ENCODE data around the gene SMPD4.
"Not testable (repeated sequence)": the region's sequence is repeated elsewhere in the genome, so short reads cannot be mapped to it uniquely, and the experiment has no call there.

The SMPD4 gene

DNA sequence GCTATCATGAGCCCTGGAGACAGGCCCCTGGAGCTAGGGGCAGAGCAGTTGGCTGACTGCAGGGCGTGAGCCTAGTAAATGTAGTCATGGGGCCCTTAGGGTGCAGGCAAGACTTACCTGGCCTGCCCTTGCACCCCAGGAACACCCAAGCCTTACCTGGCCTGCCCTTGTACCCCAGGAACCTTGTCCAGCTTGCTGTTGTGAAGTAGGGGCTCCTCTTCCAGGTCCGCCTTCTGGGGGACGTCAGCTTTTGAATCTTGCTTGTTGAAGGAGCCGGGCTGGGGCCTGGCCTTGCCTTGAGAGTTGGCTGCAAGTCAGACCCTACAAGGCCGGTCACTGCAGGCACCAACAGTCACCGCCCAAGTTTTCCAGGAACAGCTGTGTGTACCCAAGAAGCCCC, 40.4 kb downstream of the SMPD4 start:
- not testable (repeated sequence) for DNase-seq (ENCODE audit: extremely low read depth, low read depth)

- not testable (repeated sequence) for DNase-seq (ENCODE audit: extremely low read depth, low read depth)
These were observed 40.9 kb downstream of the SMPD4 start for GRCh38 chr2:130140516-130140915.

DNA sequence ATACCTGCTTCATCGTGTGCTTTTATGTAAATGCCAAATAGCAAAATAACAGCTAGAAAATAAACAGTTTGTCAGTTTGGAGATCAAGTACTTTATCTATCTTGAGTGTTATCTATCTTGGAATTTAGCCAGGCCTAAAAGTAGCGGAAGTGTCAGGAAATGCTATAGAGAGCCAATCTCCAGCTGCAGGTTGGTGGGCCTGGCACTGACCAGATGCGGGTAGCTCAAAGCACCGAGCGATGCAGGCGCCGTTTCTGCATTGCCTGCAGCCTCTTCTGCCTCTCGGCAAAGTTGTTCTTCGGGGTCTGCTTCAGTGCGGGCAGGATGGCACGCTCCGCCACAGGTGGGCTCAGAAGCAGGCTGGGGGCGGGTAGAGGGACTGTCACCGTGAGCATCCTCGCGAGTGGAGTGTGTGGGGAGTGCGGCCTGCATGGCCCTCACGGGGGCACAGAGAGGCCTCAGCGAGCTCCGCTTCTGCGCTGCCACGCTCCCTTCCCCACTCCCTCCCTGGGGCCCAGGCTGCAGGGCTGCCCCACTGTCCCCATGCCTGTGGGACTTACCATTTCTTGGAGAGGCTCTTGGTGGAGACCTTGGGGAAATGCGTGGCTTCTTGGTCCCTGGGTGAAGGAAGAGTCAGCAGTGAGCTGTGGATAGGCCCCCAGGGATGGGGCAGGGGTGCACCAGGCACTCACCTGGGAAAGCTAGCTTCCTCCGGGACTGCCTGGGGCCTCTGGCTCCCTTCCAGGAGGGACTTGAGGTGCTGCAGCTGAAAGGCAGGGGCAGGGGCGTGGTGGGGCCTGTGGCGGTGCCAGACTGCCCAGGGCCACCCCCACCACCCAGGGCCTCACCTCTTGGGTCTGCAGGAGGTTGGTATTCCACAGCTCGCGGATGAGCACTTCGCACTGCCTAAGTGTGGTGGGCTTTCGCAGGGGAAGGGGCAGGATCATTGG, 41.8 kb downstream of the SMPD4 start:
- DNase-seq (ENCODE audit: extremely low read depth, low read depth): not testable (repeated sequence)

- DNase-seq (ENCODE audit: extremely low read depth, low read depth): not testable (repeated sequence)
These were observed 42.6 kb downstream of the SMPD4 start for GRCh38 chr2:130138841-130139251.

DNA sequence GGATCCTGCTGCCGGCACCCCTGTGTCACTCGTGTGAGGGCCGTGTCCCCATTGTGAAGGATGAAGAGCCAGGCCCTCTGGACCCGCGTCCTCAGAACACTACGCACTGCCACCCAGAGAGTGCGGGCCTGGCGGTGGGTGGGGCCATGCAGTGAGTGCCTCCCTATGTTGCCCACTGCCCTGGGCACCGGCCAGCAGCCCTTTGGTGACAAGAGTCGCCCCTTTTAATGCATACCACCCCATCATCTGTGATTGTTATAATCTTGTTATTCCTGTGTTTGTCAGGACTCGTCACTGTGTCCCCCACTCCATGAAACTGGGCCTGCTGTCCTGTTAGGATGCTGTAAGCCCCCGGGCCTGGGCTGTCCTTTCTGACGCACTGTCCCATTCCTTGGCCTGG, 43.1 kb downstream of the SMPD4 start:
- DNase-seq (ENCODE audit: extremely low read depth, low read depth): not testable (repeated sequence)

- not testable (repeated sequence) for DNase-seq (ENCODE audit: extremely low read depth, low read depth)
These were observed 44.3 kb downstream of the SMPD4 start for GRCh38 chr2:130137118-130137517.

GRCh38 chr2:130136546-130136945, 44.9 kb downstream of the SMPD4 start:
- not testable (repeated sequence) for DNase-seq (ENCODE audit: extremely low read depth, low read depth)

- no peak for TF ChIP-seq CTCF (IDR thresholded peaks at IDR 0.05; ENCODE audit: low read depth, low read length)
- no peak for DNase-seq (ENCODE audit: extremely low read depth, low read depth)
These were observed 45.5 kb downstream of the SMPD4 start for GRCh38 chr2:130135692-130136541.

DNA sequence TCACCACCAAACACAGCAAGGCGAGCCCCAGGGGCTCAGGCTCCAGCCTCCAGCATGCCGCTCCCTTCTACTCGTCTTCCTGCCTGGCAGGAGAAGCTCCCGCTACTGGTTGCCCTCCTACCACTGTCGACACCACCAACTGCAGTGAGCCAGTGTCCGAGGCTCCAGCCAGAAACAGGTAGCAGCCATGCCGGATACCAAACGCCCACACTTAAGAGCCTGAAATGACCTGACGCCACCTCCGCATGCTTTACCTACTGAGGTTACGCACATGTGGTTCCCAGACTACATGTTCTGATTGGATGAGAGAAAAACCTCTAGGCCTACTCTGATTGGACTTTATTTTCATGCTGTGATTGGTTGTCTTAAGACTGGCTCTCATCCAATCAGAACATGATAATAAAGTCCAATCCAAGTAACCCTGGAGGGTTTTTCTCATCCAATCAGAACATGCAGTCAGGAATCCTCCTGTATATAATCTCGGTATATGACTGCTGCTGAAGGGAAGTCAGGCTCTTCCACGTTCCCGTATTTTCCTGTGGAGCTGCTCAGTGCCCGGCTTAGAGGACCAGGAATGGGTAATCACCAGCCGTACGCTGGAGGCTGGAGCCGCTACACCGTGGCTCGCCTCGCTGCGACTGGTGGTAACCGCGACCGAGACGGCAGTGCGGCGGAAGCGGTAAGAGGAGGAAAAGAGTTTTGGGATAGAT, 52.1 kb downstream of the SMPD4 start, which contains the start of gene POTEF:
Gene POTEF (minus strand): TSS at position 103 of the 710 bp plus-strand sequence. CDS start 8,707 bp downstream, outside the sequence.
- DNase-seq (ENCODE audit: extremely low read depth, low read depth): not testable (repeated sequence)

DNA sequence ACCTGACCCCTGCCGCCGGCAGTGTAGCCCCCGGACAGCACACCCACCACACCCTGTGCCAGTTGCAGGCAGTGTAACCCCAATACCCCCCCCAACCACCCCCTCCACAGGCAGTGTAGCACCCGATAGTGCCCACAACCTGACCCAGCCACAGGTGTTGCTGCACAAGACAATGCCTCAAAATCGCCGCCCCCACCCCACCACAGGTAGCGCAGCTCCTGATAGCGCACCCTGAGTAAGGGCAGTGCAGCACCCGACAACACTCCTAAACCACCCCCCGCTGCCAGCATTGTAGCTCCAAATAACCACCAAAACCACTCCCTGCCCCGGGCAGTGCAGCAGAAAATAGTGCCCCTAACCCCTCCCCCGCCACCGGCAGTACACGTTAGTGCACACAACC, 52.9 kb downstream of the SMPD4 start:
- DNase-seq (ENCODE audit: extremely low read depth, low read depth): not testable (repeated sequence)

DNA sequence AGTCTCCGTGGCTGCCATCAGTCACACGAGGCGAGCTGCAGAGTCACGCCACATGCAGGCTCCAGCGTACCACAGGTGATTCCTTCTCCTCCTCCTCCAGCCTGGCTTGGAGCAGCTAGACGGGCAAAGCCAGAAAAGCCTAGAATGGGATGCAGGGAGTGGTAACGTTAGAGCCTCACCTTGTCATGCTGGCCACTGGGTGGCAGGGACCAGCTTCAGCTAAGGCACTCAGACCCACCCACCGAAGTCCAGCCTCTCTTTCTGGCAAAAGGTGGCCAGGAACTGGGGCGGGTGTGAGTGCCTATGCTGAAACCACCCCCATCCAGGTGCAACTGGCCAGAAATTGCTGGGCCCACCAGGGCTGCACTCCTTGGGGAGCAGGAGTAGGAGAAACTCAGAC, 53.7 kb downstream of the SMPD4 start:
- not testable (repeated sequence) for DNase-seq (ENCODE audit: extremely low read depth, low read depth)

DNA sequence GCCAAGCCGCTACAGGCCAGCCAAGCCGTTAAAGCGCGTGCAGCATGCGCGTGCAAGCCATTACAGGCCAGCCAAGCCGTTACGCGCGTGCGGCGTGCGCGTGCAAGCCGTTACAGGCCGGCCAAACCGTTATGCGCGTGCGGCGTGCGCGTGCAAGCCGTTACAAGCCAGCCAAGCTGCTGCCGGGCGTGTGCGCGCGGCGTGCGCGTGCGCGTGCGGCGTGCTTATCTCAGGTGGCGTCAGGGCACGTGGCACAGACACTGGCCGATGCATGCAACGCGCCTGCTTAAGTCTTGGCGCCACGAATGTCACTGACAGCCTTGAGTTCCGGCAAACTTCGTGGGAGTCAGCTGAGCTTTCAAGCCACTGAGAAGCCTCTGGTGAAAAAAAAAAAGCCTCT, 60.5 kb downstream of the SMPD4 start:
- DNase-seq (ENCODE audit: extremely low read depth, low read depth): not testable (repeated sequence)

- not testable (repeated sequence) for DNase-seq (ENCODE audit: extremely low read depth, low read depth)
These were observed 78.6 kb downstream of the SMPD4 start for GRCh38 chr2:130102597-130103363.

All from AG09319 (cell line).